ENCODE data around the gene HAUS8.
"Not testable (repeated sequence)": the region's sequence is repeated elsewhere in the genome, so short reads cannot be mapped to it uniquely, and the experiment has no call there.

HAUS8 gene

GRCh38 chr19:17026706-17027534 lies 48.3 kb downstream of the HAUS8 start, which contains the start of gene CPAMD8:
Gene CPAMD8, minus strand, starts transcription at chr19:17026810. Its CDS starts 168 bp downstream, at chr19:17026642.
- no peak for DNase-seq

- peak; percentile 6 for DNase-seq
These were observed 49.1 kb downstream of the HAUS8 start for GRCh38 chr19:17025991-17026658.

- no peak for DNase-seq
These were observed 49.9 kb downstream of the HAUS8 start for GRCh38 chr19:17025361-17025760.

GRCh38 chr19:17024941-17025340 lies 50.3 kb downstream of the HAUS8 start:
- not testable (repeated sequence) for DNase-seq

- DNase-seq = no peak
These were observed 51.4 kb downstream of the HAUS8 start for GRCh38 chr19:17023805-17024204.

- no peak for DNase-seq
These were observed 52.5 kb downstream of the HAUS8 start for GRCh38 chr19:17022738-17023137.

GRCh38 chr19:17021793-17022590 lies 53.3 kb downstream of the HAUS8 start:
- no peak for DNase-seq

GRCh38 chr19:17021328-17021727 lies 53.9 kb downstream of the HAUS8 start:
- DNase-seq = no peak

GRCh38 chr19:17020823-17021222 lies 54.4 kb downstream of the HAUS8 start:
- no peak for DNase-seq

- no peak for DNase-seq
These were observed 54.9 kb downstream of the HAUS8 start for GRCh38 chr19:17020385-17020784.

GRCh38 chr19:17014212-17014861 lies 60.9 kb downstream of the HAUS8 start:
- not testable (repeated sequence) for DNase-seq

GRCh38 chr19:17011485-17011884 lies 63.8 kb downstream of the HAUS8 start:
- DNase-seq = no peak

GRCh38 chr19:17006579-17006978 lies 68.7 kb downstream of the HAUS8 start:
- DNase-seq = no peak

- DNase-seq = no peak
These were observed 70.3 kb downstream of the HAUS8 start for GRCh38 chr19:17005000-17005399.

- DNase-seq = no peak
These were observed 70.9 kb downstream of the HAUS8 start for GRCh38 chr19:17004386-17004785.

GRCh38 chr19:17002455-17002854 lies 72.8 kb downstream of the HAUS8 start:
- DNase-seq = peak; percentile 4

- DNase-seq = peak; percentile 94
These were observed 73.6 kb downstream of the HAUS8 start for GRCh38 chr19:17001603-17002183.

Data from CD4-positive, alpha-beta T cell treated with Interleukin-21 for 1 hour (primary cell).